Measurements from ENCODE around the gene PDSS2. TPM values are rescaled to one million over a fixed set of nuclear protein-coding genes. Genes with fewer than 3 reads are reported as not detected.

PDSS2 gene
- polyA plus RNA-seq, 1 donor (not counting 4 experiments of a cell fraction or from before 2014, with no cell fraction given), result 12.5 TPM

GRCh38 chr6:107443608-107444267 is 15.6 kb downstream of the PDSS2 start:
- no peak overlapping the region for H3K27ac ChIP-seq (ENCODE audit: control insufficient read depth, insufficient read depth, low read length)
- TF ChIP-seq EZH2 (IDR thresholded peaks at IDR 0.05; ENCODE audit: low read length), result no peak
- TF ChIP-seq CTCF (optimal IDR thresholded peaks at IDR 0.05 in 1 of 3, IDR thresholded peaks at IDR 0.05 in 1 of 3, conservative IDR thresholded peaks at IDR 0.05 in 1 of 3; ENCODE audit: extremely low read depth in 1 of 3, insufficient read depth in 2 of 3, low read length in 3 of 3), result no peak

GRCh38 chr6:107442938-107443607 is 16.3 kb downstream of the PDSS2 start:
- Histone ChIP-seq H3K4me3 (ENCODE audit: control insufficient read depth in 2 of 3, extremely low read depth in 1 of 3, insufficient read depth in 2 of 3, low read depth in 1 of 3, low read length in 3 of 3) (no peak overlapping the region), H3K27me3 (ENCODE audit: control insufficient read depth, extremely low read depth, insufficient read depth, low read length) (no peaks in the 10 kb centered on the region), H3K4me1 (ENCODE audit: control insufficient read depth, extremely low read depth, insufficient read depth, low read length) (no peaks in the 10 kb centered on the region), H3K4me2 (ENCODE audit: control insufficient read depth, extremely low read depth, insufficient read depth, low read depth, low read length) (no peak overlapping the region), H3K9me3 (ENCODE audit: control insufficient read depth, low read depth, low read length) (no peaks in the 10 kb centered on the region), H3K27ac (ENCODE audit: control insufficient read depth, insufficient read depth, low read length) (no peak overlapping the region), H2AFZ (ENCODE audit: control insufficient read depth, low read length) (no peak overlapping the region), H4K20me1 (ENCODE audit: control insufficient read depth, extremely low read depth, insufficient read depth, low read length) (no peaks in the 10 kb centered on the region), H3K9me1 (ENCODE audit: control insufficient read depth, extremely low read depth, insufficient read depth, low read length) (no peaks in the 10 kb centered on the region), H3K79me2 (ENCODE audit: control insufficient read depth, insufficient read depth, low read length) (no peaks in the 10 kb centered on the region), H3K9ac (ENCODE audit: control insufficient read depth, extremely low read depth, insufficient read depth, low read length) (no peak overlapping the region), H3K36me3 (ENCODE audit: control insufficient read depth in 2 of 2, extremely low read depth in 1 of 2, insufficient read depth in 2 of 2, low read length in 2 of 2) (no peaks in the 10 kb centered on the region)
- dilution Hi-C loops (cut with MboI; ENCODE audit: extremely low pct_ligation_motif_present, low sequenced_read_pairs), result no loop called here
- TF ChIP-seq CTCF (optimal IDR thresholded peaks at IDR 0.05 in 1 of 3, IDR thresholded peaks at IDR 0.05 in 1 of 3, conservative IDR thresholded peaks at IDR 0.05 in 1 of 3; ENCODE audit: extremely low read depth in 1 of 3, insufficient read depth in 2 of 3, low read length in 3 of 3) (no peak), EZH2 (IDR thresholded peaks at IDR 0.05; ENCODE audit: low read length) (no peak)
- FAIRE-seq (no peak), DNase-seq (ENCODE audit: low read depth, low spot score) (no peak)

More at GRCh38 chr6:107443608-107444267, 15.6 kb downstream of the PDSS2 start:
- DNase-seq (ENCODE audit: low read depth, low spot score) (no peak), FAIRE-seq (no peak)
- no peak overlapping the region for H3K9ac ChIP-seq (ENCODE audit: control insufficient read depth, extremely low read depth, insufficient read depth, low read length)
- H3K4me1 ChIP-seq (ENCODE audit: control insufficient read depth, extremely low read depth, insufficient read depth, low read length), result no peaks in the 10 kb centered on the region
- no peaks in the 10 kb centered on the region for H4K20me1 ChIP-seq (ENCODE audit: control insufficient read depth, extremely low read depth, insufficient read depth, low read length)
- no peak overlapping the region for H2AFZ ChIP-seq (ENCODE audit: control insufficient read depth, low read length)
- H3K36me3 ChIP-seq (ENCODE audit: control insufficient read depth in 2 of 2, extremely low read depth in 1 of 2, insufficient read depth in 2 of 2, low read length in 2 of 2), result no peaks in the 10 kb centered on the region
- H3K4me3 ChIP-seq (ENCODE audit: control insufficient read depth in 2 of 3, extremely low read depth in 1 of 3, insufficient read depth in 2 of 3, low read depth in 1 of 3, low read length in 3 of 3), result no peak overlapping the region
- no peaks in the 10 kb centered on the region for H3K79me2 ChIP-seq (ENCODE audit: control insufficient read depth, insufficient read depth, low read length)
- no peaks in the 10 kb centered on the region for H3K27me3 ChIP-seq (ENCODE audit: control insufficient read depth, extremely low read depth, insufficient read depth, low read length)
- dilution Hi-C loops (cut with MboI; ENCODE audit: extremely low pct_ligation_motif_present, low sequenced_read_pairs), result no loop called here
- no peaks in the 10 kb centered on the region for H3K9me1 ChIP-seq (ENCODE audit: control insufficient read depth, extremely low read depth, insufficient read depth, low read length)
- H3K9me3 ChIP-seq (ENCODE audit: control insufficient read depth, low read depth, low read length), result no peaks in the 10 kb centered on the region
- no peak overlapping the region for H3K4me2 ChIP-seq (ENCODE audit: control insufficient read depth, extremely low read depth, insufficient read depth, low read depth, low read length)

Measured in keratinocyte (primary cell).